Mesenchymal stem cell (in vitro differentiated cells and primary cell): ENCODE measurements around the gene VARS2.
A peak's percentile ranks its signal among the peaks of the same experiment; 100 is the strongest.

ENCODE experiments used
- DNase-seq: peaks from one replicate; pipeline ENCODE4 v3.0.0-alpha.2; 2013
- H2AFZ ChIP-seq: one replicate; pipeline ENCODE4 v1.6.1; 2013; ENCODE audit warnings: low read depth, mild to moderate bottlenecking, control low read depth, inconsistent platforms, low read length, moderate library complexity
- H2AK5ac ChIP-seq: 2 replicates; pipeline ENCODE4 v1.6.1; 2013; ENCODE audit warnings: low read length, moderate library complexity, mild to moderate bottlenecking, inconsistent platforms; ENCODE audit not compliant: severe bottlenecking
- H2BK120ac ChIP-seq: one replicate; pipeline ENCODE4 v1.6.1; 2013; ENCODE audit warnings: low read depth, mild to moderate bottlenecking, inconsistent platforms, low read length, moderate library complexity
- H2BK12ac ChIP-seq, 2 experiments: one replicate each; pipeline ENCODE4 v1.6.1; 2013; ENCODE audit warnings: inconsistent platforms in 2 of 2, low read length in 2 of 2, mild to moderate bottlenecking in 2 of 2, moderate library complexity in 2 of 2, control low read depth in 1 of 2
- H2BK15ac ChIP-seq: one replicate; pipeline ENCODE4 v1.6.1; 2013; ENCODE audit warnings: mild to moderate bottlenecking, low read depth, inconsistent platforms; ENCODE audit not compliant: poor library complexity, severe bottlenecking
- H2BK5ac ChIP-seq: 2 replicates; pipeline ENCODE4 v1.6.1; 2013; ENCODE audit warnings: low read depth, mild to moderate bottlenecking, low read length, control low read depth, inconsistent platforms; ENCODE audit not compliant: poor library complexity, severe bottlenecking
- H3K14ac ChIP-seq, 2 experiments: one replicate each; pipeline ENCODE4 v1.6.1; 2013; ENCODE audit warnings: inconsistent platforms in 2 of 2, low read length in 2 of 2, control low read depth in 1 of 2, mild to moderate bottlenecking in 1 of 2, moderate library complexity in 1 of 2
- H3K18ac ChIP-seq, 2 experiments: one replicate each; pipeline ENCODE4 v1.6.1; 2013; ENCODE audit warnings: inconsistent platforms in 2 of 2, low read length in 2 of 2, control low read depth in 1 of 2, low read depth in 1 of 2, mild to moderate bottlenecking in 1 of 2
- H3K23ac ChIP-seq, 2 experiments: one replicate each; pipeline ENCODE4 v1.6.1; 2013; ENCODE audit warnings: inconsistent platforms in 2 of 2, low read length in 2 of 2, mild to moderate bottlenecking in 2 of 2, moderate library complexity in 2 of 2, control low read depth in 1 of 2
- H3K27ac ChIP-seq: 2 replicates; pipeline ENCODE4 v1.5.1; 2013; ENCODE audit warnings: mild to moderate bottlenecking, moderate library complexity, low read length, control low read depth, inconsistent platforms; ENCODE audit not compliant: poor library complexity, severe bottlenecking
- H3K27me3 ChIP-seq, 2 experiments: 2 replicates each; pipeline versions ENCODE4 v1.6.1 to v1.7.0; 2013; ENCODE audit warnings: low read length in 2 of 2, mild to moderate bottlenecking in 2 of 2, moderate library complexity in 2 of 2, control low read depth in 1 of 2, inconsistent platforms in 1 of 2; ENCODE audit not compliant: control insufficient read depth in 1 of 2, insufficient read depth in 1 of 2
- H3K36me3 ChIP-seq, 2 experiments: 2 replicates each; pipeline versions ENCODE4 v1.6.1 to v1.7.0; 2013; ENCODE audit warnings: low read length in 2 of 2, control low read depth in 1 of 2, inconsistent platforms in 1 of 2, low read depth in 1 of 2, mild to moderate bottlenecking in 1 of 2; ENCODE audit not compliant: insufficient read depth in 2 of 2, control insufficient read depth in 1 of 2
- H3K4ac ChIP-seq, 2 experiments: one replicate each; pipeline ENCODE4 v1.6.1; 2013; ENCODE audit warnings: inconsistent platforms in 2 of 2, low read length in 2 of 2, mild to moderate bottlenecking in 2 of 2, moderate library complexity in 2 of 2, control low read depth in 1 of 2, low read depth in 1 of 2
- H3K4me1 ChIP-seq: 2 replicates; pipeline ENCODE4 v1.6.1; 2013; ENCODE audit warnings: low read depth, low read length, control low read depth; ENCODE audit not compliant: control insufficient read depth, insufficient read depth
- H3K4me2 ChIP-seq: 2 replicates; pipeline ENCODE4 v1.6.1; 2013; ENCODE audit warnings: low read length, mild to moderate bottlenecking, inconsistent platforms; ENCODE audit not compliant: poor library complexity, severe bottlenecking
- H3K4me3 ChIP-seq, 2 experiments: 2 replicates each; pipeline versions ENCODE4 v1.5.1 to v1.7.0; 2013; ENCODE audit warnings: low read length in 2 of 2, mild to moderate bottlenecking in 2 of 2, control low read depth in 1 of 2, low read depth in 1 of 2; ENCODE audit not compliant: insufficient read depth in 1 of 2
- H3K79me1 ChIP-seq: replicated peaks from 2 replicates; pipeline ENCODE4 v1.6.1; 2013; ENCODE audit warnings: mild to moderate bottlenecking, control low read depth, low read length, inconsistent platforms; ENCODE audit not compliant: poor library complexity, severe bottlenecking
- H3K9ac ChIP-seq: 2 replicates; pipeline ENCODE4 v1.7.0; 2013; ENCODE audit warnings: mild to moderate bottlenecking, low read length, moderate library complexity
- H3K9me3 ChIP-seq: 2 replicates; pipeline ENCODE4 v1.7.0; 2013; ENCODE audit warnings: mild to moderate bottlenecking, low read length; ENCODE audit not compliant: control insufficient read depth
- H4K8ac ChIP-seq: one replicate; pipeline ENCODE4 v1.6.1; 2013; ENCODE audit warnings: inconsistent platforms, mild to moderate bottlenecking, low read length, moderate library complexity
- H4K91ac ChIP-seq: one replicate; pipeline ENCODE4 v1.6.1; 2013; ENCODE audit warnings: mild to moderate bottlenecking, low read length, inconsistent platforms
- WGBS: methylation state at CpG from one replicate; pipeline ENCODE4 v1.1.7; 2013; ENCODE audit warnings: mixed read lengths; 5-methylcytosine and 5-hydroxymethylcytosine counted together

VARS2 gene

DNA sequence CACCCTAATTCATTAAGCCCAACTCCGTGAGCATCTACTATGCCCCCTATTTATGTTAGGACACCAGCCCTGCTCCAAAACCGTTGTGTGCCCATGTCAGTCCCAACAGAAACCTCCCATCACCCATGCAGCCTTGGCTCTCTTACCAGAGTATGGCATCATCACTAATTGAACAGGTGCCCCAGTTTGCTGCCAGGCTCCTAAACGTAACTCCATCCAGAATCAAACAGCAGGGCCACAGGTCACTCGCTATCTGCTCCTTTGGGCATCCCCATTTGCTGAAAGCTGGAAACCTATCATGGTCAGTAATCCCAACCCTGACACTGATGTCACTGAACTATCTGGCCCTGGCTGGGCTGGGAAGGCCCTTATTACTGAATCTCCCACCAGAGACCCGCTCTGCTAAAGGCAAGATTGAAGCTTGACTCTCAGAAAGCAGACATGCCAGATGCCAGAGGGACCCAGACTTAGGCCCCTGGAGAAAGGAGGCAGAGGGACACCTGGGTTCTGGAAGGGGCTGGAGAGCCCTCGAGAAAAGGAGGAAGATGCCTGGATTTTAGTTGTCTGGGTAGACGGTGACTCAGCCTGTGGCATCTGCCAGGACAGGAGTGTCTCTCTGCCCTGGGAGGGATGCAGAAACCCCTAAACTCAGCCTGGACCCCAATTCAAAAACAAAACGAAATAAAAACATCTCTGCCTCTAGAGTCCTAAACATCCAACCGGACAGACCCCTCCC, 40.8 kb downstream of the VARS2 start:
- H3K27me3 ChIP-seq: peaks cover 36 to 85% of the 10 kb centered on the region in 2 experiments
- H3K79me1 ChIP-seq: no peaks in the 10 kb centered on the region
- H2BK5ac ChIP-seq: no peak overlapping the region
- H3K4ac ChIP-seq: no peak overlapping the region
- WGBS: 66% methylated on average over 6 of the region's 9 CpGs
- H3K4me2 ChIP-seq: peak overlapping the region; percentile 66
- peak; percentile 11 for DNase-seq
- H3K4me3 ChIP-seq: peak overlapping the region in 1 of 2 experiments; percentile 71
- no peak overlapping the region for H2BK120ac ChIP-seq
- H4K91ac ChIP-seq: no peak overlapping the region
- H2AFZ ChIP-seq: peak overlapping the region; percentile 18
- H3K4me1 ChIP-seq: peaks cover 15% of the 10 kb centered on the region
- no peak overlapping the region for H4K8ac ChIP-seq
- H2BK12ac ChIP-seq: no peak overlapping the region
- H2AK5ac ChIP-seq: no peak overlapping the region
- no peaks in the 10 kb centered on the region for H3K36me3 ChIP-seq
- H3K9ac ChIP-seq: peak overlapping the region; percentile 83
- no peak overlapping the region for H3K23ac ChIP-seq
- peak overlapping the region in 1 of 2 experiments; percentile 32 for H3K18ac ChIP-seq
- H2BK15ac ChIP-seq: no peak overlapping the region
- H3K27ac ChIP-seq: no peak overlapping the region
- H3K14ac ChIP-seq: no peak overlapping the region
- peaks cover 14% of the 10 kb centered on the region for H3K9me3 ChIP-seq

- Histone ChIP-seq H2AK5ac (no peak overlapping the region), H3K4me3 (peak overlapping the region; percentile 42 to 71), H3K4me1 (peaks cover 15% of the 10 kb centered on the region), H3K18ac (peak overlapping the region in 1 of 2 experiments; percentile 32), H3K27me3 (peaks cover 36 to 78% of the 10 kb centered on the region in 2 experiments), H3K4me2 (peak overlapping the region; percentile 66), H4K8ac (peak overlapping the region; percentile 89), H3K4ac (peak overlapping the region in 1 of 2 experiments; percentile 20), H3K79me1 (no peaks in the 10 kb centered on the region), H3K27ac (no peak overlapping the region), H4K91ac (peak overlapping the region; percentile 28), H3K36me3 (no peaks in the 10 kb centered on the region), H2AFZ (peak overlapping the region; percentile 18), H3K9me3 (peaks cover 14% of the 10 kb centered on the region), H3K23ac (no peak overlapping the region), H2BK120ac (no peak overlapping the region), H2BK5ac (no peak overlapping the region), H3K9ac (peak overlapping the region; percentile 83), H2BK15ac (no peak overlapping the region), H2BK12ac (no peak overlapping the region), H3K14ac (no peak overlapping the region)
- DNase-seq: peak; percentile 44
- WGBS: 2% methylated on average over 38 of the region's 46 CpGs
Measured at GRCh38 chr6:30955367-30956042, 41.5 kb downstream of the VARS2 start.

DNA sequence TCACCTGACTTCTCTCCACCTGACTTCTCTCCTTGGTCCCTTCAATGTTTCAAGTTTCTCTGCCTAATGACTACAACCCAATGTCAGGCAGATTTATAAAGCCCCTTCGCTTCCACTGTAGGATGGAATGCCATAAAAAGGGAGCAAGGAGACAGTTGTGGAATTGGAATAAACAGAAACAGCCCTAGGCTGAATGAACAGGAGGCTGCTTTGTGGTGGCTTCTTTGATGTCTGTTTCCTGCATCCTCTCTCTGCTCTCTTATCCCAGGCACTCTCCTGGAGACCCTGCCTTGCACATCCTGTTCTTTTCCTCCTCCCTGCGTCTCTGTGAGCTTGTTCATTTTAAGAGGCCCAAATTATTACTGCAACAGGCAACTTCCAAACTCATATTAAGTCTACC, 43.7 kb downstream of the VARS2 start:
- Histone ChIP-seq H2BK5ac (no peak overlapping the region), H2AFZ (no peak overlapping the region), H3K4me1 (peaks cover 17% of the 10 kb centered on the region), H3K14ac (no peak overlapping the region), H2AK5ac (no peak overlapping the region), H4K8ac (no peak overlapping the region), H3K79me1 (no peaks in the 10 kb centered on the region), H3K18ac (no peak overlapping the region), H3K27me3 (peaks cover 16 to 59% of the 10 kb centered on the region in 2 experiments), H2BK120ac (no peak overlapping the region), H3K9me3 (no peaks in the 10 kb centered on the region), H3K36me3 (no peaks in the 10 kb centered on the region), H2BK12ac (no peak overlapping the region), H3K23ac (no peak overlapping the region), H3K9ac (no peak overlapping the region), H3K27ac (no peak overlapping the region), H3K4me3 (no peak overlapping the region), H3K4ac (no peak overlapping the region), H2BK15ac (no peak overlapping the region), H4K91ac (no peak overlapping the region), H3K4me2 (no peak overlapping the region)
- WGBS: 43% methylated on average over 1 of the region's 2 CpGs
- no peak for DNase-seq

- no peak overlapping the region for H4K91ac ChIP-seq
- H2BK15ac ChIP-seq: no peak overlapping the region
- peaks cover 15 to 41% of the 10 kb centered on the region in 2 experiments for H3K27me3 ChIP-seq
- no peak overlapping the region for H3K27ac ChIP-seq
- H3K4me2 ChIP-seq: no peak overlapping the region
- 90% methylated on average over 5 of the region's 9 CpGs for WGBS
- H3K79me1 ChIP-seq: no peaks in the 10 kb centered on the region
- H2BK120ac ChIP-seq: no peak overlapping the region
- no peak overlapping the region for H4K8ac ChIP-seq
- no peak overlapping the region for H3K14ac ChIP-seq
- H2AK5ac ChIP-seq: no peak overlapping the region
- peak; percentile 9 for DNase-seq
- H3K9me3 ChIP-seq: no peaks in the 10 kb centered on the region
- H2BK12ac ChIP-seq: no peak overlapping the region
- H3K36me3 ChIP-seq: no peaks in the 10 kb centered on the region
- no peak overlapping the region for H3K23ac ChIP-seq
- no peak overlapping the region for H3K9ac ChIP-seq
- no peak overlapping the region for H3K4ac ChIP-seq
- H2BK5ac ChIP-seq: no peak overlapping the region
- no peak overlapping the region for H3K18ac ChIP-seq
- peaks cover 12% of the 10 kb centered on the region for H3K4me1 ChIP-seq
- H2AFZ ChIP-seq: no peak overlapping the region
- H3K4me3 ChIP-seq: no peak overlapping the region
Measured at GRCh38 chr6:30960907-30961673, 47.1 kb downstream of the VARS2 start.
